Measurements from ENCODE around the gene CYP2F1.
"Not testable (repeated sequence)": the region's sequence is repeated elsewhere in the genome, so short reads cannot be mapped to it uniquely, and the experiment has no call there.

DNA sequence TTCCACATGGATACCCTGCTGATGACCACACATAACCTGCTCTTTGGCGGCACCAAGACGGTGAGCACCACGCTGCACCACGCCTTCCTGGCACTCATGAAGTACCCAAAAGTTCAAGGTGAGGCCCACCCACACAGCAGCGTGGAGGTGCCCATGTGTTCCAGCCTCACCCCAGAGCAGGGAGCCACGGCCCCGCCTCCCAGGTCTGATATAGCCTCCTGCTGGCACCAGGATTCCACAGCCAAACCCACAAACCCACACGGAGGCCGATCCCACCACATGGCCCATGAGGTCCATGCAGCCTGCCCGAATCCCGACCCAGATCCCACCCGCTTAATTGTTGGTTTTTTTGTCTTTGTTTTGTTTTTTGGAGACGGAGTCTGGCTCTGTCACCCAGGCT is 8.6 kb downstream of the CYP2F1 start:
- TF ChIP-seq, protein P1, sequence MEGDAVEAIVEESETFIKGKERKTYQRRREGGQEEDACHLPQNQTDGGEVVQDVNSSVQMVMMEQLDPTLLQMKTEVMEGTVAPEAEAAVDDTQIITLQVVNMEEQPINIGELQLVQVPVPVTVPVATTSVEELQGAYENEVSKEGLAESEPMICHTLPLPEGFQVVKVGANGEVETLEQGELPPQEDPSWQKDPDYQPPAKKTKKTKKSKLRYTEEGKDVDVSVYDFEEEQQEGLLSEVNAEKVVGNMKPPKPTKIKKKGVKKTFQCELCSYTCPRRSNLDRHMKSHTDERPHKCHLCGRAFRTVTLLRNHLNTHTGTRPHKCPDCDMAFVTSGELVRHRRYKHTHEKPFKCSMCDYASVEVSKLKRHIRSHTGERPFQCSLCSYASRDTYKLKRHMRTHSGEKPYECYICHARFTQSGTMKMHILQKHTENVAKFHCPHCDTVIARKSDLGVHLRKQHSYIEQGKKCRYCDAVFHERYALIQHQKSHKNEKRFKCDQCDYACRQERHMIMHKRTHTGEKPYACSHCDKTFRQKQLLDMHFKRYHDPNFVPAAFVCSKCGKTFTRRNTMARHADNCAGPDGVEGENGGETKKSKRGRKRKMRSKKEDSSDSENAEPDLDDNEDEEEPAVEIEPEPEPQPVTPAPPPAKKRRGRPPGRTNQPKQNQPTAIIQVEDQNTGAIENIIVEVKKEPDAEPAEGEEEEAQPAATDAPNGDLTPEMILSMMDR (conservative IDR thresholded peaks at IDR 0.05; ENCODE audit: low read depth in 2 of 2): not testable (repeated sequence)
- not testable (repeated sequence) for TF ChIP-seq EZH2 (IDR thresholded peaks at IDR 0.05; ENCODE audit: low read depth, unreplicated experiment); EZH2phosphoT487 (IDR thresholded peaks at IDR 0.05; ENCODE audit: unreplicated experiment); CREB1 (CRISPR knock-in tag; IDR thresholded peaks at IDR 0.05; ENCODE audit: low read depth); POLR2AphosphoS5 (IDR thresholded peaks at IDR 0.05; ENCODE audit: low read depth); STAT1 (IDR thresholded peaks at IDR 0.05; ENCODE audit: unreplicated experiment); NANOG (IDR thresholded peaks at IDR 0.05; ENCODE audit: borderline replicate concordance); ZNF462 (CRISPR knock-in tag; IDR thresholded peaks at IDR 0.05)
- TF ChIP-seq, protein P2, sequence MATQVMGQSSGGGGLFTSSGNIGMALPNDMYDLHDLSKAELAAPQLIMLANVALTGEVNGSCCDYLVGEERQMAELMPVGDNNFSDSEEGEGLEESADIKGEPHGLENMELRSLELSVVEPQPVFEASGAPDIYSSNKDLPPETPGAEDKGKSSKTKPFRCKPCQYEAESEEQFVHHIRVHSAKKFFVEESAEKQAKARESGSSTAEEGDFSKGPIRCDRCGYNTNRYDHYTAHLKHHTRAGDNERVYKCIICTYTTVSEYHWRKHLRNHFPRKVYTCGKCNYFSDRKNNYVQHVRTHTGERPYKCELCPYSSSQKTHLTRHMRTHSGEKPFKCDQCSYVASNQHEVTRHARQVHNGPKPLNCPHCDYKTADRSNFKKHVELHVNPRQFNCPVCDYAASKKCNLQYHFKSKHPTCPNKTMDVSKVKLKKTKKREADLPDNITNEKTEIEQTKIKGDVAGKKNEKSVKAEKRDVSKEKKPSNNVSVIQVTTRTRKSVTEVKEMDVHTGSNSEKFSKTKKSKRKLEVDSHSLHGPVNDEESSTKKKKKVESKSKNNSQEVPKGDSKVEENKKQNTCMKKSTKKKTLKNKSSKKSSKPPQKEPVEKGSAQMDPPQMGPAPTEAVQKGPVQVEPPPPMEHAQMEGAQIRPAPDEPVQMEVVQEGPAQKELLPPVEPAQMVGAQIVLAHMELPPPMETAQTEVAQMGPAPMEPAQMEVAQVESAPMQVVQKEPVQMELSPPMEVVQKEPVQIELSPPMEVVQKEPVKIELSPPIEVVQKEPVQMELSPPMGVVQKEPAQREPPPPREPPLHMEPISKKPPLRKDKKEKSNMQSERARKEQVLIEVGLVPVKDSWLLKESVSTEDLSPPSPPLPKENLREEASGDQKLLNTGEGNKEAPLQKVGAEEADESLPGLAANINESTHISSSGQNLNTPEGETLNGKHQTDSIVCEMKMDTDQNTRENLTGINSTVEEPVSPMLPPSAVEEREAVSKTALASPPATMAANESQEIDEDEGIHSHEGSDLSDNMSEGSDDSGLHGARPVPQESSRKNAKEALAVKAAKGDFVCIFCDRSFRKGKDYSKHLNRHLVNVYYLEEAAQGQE (IDR thresholded peaks at IDR 0.05; ENCODE audit: unreplicated experiment): not testable (repeated sequence)
- TF ChIP-seq, protein P3, sequence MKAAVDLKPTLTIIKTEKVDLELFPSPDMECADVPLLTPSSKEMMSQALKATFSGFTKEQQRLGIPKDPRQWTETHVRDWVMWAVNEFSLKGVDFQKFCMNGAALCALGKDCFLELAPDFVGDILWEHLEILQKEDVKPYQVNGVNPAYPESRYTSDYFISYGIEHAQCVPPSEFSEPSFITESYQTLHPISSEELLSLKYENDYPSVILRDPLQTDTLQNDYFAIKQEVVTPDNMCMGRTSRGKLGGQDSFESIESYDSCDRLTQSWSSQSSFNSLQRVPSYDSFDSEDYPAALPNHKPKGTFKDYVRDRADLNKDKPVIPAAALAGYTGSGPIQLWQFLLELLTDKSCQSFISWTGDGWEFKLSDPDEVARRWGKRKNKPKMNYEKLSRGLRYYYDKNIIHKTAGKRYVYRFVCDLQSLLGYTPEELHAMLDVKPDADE (IDR thresholded peaks at IDR 0.05): not testable (repeated sequence)

Measured in GM23338 (cell line).